ENCODE results near the gene OSGEP.

- TF ChIP-seq CTCF (IDR thresholded peaks at IDR 0.05) (no peak), POLR2A (IDR thresholded peaks at IDR 0.05) (no peak), EP300 (IDR thresholded peaks at IDR 0.05) (no peak)
Observed at GRCh38 chr14:20503898-20504297, 49.3 kb upstream of the OSGEP start.

All from stomach (tissue), 4 donors.